ENCODE data around the gene IWS1.
"Not testable (repeated sequence)": the region's sequence is repeated elsewhere in the genome, so short reads cannot be mapped to it uniquely, and the experiment has no call there.

The IWS1 gene

GRCh38 chr2:127560201-127560930 lies 34.1 kb upstream of the IWS1 start:
- no peak for DNase-seq

- DNase-seq = no peak
Observed at GRCh38 chr2:127559454-127559853, 33.2 kb upstream of the IWS1 start.

DNA sequence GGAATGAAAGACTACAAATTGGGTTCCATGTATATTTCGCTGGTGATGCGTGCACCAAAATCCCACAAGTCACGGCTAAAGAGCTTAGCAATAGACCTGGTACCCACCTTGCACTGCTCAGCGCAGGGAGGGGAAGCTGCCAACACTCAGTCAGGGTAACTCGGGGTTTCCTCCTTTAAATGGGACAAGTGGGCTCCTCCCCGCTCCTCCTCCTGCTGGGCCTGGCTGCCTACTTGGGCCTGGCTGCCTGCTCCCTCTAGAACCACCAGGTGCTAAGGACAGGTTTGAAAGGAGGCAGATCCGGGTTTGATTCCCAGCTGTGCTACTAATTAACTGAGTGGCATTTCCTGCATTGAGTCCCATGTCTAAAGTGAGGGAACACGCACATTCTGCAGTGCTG lies 32.6 kb upstream of the IWS1 start:
- DNase-seq = no peak

DNA sequence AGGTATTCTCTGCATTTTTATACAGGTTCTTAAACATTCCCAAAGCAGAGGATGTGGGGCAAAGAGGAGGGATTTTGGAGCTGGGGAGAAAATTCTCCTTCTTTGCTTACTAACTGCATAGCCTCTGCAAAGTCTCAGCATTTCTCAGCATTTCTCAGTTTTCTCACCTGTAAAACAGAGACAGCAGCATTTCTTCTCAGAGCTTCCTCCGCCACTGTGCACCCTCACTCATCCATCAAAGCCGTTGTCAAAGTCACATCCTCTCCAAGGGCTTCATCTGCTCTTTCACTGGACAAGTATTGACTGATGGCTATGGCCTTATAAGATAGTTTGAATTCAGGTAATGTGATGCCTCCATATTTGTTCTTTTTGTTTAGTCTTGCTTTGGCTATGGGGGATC lies 26.6 kb upstream of the IWS1 start:
- DNase-seq = no peak

- no peak for DNase-seq
Observed at GRCh38 chr2:127552336-127552735, 26.0 kb upstream of the IWS1 start.

GRCh38 chr2:127551221-127551930 lies 25.1 kb upstream of the IWS1 start:
- no peak for DNase-seq

DNA sequence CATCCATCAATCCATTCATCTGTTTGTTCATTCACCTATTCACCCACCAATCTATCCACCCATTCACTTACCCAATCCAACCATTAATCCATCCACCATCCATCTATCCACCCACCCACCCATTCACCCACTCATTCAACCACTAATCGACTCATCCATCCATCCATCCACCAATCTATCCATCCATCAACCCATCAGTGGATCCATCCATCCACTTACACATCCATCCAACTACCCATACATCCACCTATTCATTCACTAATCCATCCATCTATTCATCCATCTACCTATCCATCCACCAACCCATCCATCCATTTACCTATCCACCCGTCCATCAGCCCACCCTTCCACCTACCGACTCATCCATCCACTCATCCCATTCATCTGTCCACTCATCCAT lies 20.5 kb upstream of the IWS1 start:
- DNase-seq = no peak

DNA sequence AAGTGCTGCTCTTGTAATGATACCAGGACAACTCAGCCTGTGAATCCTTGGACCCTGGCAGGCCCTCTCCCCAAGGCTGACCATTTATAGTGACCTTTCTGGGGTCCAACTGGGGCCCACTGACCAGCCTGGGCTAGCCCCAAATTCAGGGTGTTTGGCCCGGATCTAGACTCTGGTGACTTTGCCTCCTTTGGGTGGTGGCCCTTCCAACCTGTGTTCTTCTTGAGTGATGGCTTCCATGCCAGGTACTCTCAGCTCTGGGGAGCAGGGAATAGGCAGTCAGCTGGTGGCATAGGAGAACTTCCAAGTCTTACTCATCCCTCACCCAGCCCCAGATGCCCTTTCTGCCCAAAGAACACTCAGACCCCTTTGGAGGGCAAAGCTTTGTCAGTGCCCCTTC lies 19.5 kb upstream of the IWS1 start:
- no peak for DNase-seq

GRCh38 chr2:127545189-127545588 lies 18.9 kb upstream of the IWS1 start:
- no peak for DNase-seq

DNA sequence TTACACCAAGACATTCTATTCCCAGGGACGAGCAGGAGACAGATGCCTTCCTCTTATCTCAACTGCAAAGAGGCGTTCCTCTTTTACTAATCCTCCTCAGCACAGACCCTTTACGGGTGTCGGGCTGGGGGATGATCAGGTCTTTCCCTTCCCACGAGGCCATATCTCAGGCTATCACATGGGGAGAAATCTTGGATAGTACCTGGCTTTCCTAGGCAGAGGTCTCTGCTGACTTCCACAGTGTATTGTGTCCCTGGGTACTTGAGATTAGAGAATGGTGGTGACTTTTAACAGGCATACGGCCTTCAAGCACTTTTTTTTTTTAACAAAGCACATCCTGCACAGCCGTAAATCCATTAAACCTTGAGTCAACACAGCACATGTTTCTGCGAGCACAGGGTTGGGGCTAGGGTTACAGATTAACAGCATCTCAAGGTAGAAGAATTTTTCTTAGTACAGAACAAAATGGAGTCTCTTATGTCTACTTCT lies 16.8 kb upstream of the IWS1 start:
- DNase-seq = not testable (repeated sequence)

GRCh38 chr2:127542231-127542630 lies 15.9 kb upstream of the IWS1 start:
- no peak for DNase-seq

DNA sequence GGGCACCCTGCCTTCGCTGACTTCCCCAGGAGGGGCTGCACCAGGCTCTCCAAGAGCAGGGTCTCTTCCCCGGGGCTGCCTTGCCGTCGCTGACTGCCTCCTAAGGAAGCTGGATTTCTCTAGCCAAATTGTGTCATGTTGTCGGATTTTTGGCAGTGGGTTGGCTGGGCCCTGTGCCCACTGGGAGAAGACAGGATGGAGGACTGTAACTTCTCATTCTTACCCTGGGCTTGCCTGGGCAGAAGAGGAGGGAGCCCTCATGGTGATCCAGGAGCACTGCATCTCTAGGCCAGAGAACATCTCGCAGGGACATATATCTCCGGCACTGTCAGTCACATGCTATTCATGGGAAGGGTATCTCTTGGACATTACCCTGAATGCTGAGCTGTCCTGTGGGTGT lies 15.5 kb upstream of the IWS1 start:
- no peak for DNase-seq

- DNase-seq = no peak
Observed at GRCh38 chr2:127537644-127538043, 11.4 kb upstream of the IWS1 start.

DNA sequence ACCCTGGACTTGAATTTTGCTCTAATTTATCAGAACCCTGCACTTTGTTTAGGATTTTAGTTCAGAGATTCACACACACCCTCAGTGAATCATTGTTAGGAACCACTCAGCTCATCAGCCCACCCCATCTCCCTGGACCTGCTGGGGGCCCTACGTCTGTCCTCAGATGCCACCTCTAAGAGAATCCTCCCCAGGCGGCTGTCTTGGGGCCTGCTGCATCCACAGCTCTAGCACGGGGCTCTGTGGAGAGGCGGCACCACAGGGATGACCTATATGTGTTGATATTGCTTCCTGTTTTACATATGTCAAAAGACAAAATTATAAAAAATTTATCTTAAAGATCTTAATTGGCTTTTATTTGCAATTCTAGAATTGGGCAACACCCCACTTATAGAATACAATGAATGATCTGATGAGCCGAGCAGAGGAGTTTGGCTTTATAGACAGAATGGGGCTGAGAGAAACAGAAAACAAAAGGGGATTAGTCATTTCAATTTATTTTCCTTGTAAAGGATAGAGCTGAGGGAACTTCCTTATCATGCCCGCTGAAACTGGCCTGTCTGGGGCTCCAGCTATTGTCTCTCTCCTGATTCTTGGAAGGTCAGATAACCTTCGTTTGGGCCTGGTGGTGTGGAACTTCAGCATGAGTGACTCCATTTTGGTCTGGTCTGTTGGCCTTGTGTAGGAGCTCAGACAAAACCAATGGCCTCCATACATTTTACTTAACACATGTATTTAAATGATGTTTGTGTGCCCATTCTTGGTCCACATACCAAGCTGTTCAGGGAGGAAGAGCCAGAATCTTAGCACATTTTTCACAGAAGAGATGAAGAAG lies 10.6 kb upstream of the IWS1 start:
- no peak for DNase-seq

GRCh38 chr2:127535918-127536317 lies 9.6 kb upstream of the IWS1 start:
- no peak for DNase-seq

GRCh38 chr2:127535422-127535901 lies 9.2 kb upstream of the IWS1 start, which contains the start of gene MYO7B:
MYO7B (plus strand) TSS chr2:127535683; CDS start chr2:127559723, 24,040 bp downstream.
- DNase-seq = no peak

DNA sequence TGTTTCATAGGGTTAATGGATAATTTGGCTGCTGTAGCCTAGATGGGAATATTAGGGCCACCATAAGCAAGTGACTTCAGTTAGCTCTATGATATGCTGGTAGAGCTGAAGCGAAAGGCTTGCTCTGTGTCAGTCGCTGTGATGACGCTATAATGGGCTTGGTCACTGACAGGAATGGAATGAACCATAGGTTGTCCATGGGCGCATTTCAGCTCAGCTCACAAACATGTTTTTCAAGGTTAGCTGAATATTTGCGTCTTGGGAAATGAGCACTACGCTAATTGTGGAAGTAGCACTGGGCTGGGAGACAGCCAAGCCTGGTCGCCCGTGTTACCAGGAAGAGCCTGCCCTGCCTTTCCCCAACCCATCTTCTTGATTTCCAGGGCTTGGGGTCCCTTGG lies 6.0 kb upstream of the IWS1 start:
- DNase-seq = no peak

DNA sequence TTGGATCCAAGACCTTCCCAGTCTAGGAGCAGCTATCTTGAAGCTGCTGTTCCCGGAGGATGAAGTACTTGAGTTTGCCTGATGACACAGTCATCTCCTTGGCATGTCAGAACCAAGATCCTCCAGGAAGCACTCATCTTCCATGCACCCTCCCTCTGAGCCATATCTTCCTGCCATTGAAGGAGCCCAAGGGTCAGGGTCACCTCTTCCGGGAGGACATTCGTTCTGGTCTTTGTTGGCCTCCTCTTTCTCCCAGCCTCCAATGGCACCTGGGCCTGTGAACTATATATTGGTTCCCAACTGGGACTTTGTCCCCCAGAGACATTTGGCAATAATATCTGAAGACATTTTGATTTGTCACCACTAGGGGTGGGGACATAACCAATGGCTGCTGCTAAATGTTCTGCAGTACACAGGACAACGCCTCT lies 4.9 kb upstream of the IWS1 start:
- no peak for DNase-seq

- no peak for DNase-seq
Observed at GRCh38 chr2:127530245-127531140, 4.2 kb upstream of the IWS1 start.

GRCh38 chr2:127529416-127529815 lies 3.1 kb upstream of the IWS1 start:
- not testable (repeated sequence) for DNase-seq

DNA sequence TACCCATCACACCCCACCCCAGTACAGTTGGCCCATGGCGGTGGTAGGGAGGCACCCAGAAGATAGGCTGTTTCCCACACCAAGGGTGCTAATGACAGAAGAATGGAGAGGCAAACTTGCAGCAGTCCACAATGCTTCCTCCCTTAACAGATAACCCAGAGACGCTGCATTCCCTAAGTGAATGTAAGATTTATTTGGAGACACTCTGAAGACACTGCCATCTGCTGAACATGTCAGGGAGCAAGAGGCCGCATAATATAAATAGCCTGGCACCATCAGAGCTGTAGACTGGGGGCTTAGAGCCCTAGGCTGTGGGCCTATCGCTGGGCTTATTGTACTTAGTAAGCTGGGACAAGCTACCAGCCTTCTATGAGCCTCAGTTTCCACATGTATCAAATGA lies 2.2 kb upstream of the IWS1 start:
- no peak for DNase-seq

All from NCI-H1048 (cell line).